Testis (tissue), 2 donors: ENCODE data around the gene SEPTIN2.

ENCODE experiments used
- POLR2A ChIP-seq: fragments of 450-650 bp; IDR thresholded peaks from one replicate; pipeline ENCODE4 v1.6.1; 2017; ENCODE audit warnings: antibody characterized with exemption, mild to moderate bottlenecking, moderate library complexity
- TF ChIP-seq, protein P1 (sequence below), 3 experiments: fragments of 450-650 bp in 2 of 3; fragments of 200-600 bp in 1 of 3; sonication (generic) in 1 of 3; IDR thresholded peaks; one replicate each; pipeline ENCODE4 v1.5.1; 2016 to 2019; ENCODE audit warnings: antibody characterized with exemption in 3 of 3, mild to moderate bottlenecking in 2 of 3, moderate library complexity in 1 of 3

DNA sequence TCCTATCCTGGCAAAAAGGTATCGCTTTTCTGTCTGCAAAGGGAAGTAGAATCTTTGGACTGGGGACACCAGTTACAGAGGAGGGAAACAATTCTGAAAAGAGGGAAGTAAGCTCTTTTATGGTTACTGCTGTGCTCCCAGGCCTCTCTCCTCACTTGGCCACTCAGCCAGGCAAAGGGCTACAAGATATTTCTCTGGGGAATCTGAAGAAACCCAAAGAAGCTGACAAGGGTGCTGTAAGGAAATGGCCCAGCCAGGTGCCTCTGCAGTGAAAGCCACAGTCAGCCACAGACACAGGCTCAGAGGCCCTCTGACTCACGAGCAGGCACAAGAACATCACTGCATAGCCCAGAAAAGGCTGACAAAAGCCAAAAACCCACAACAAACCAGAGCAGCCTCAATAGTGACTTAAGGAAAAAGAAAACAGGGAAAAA lies 6.0 kb upstream of the SEPTIN2 start:
- no peak for TF ChIP-seq POLR2A
- TF ChIP-seq, protein P1, sequence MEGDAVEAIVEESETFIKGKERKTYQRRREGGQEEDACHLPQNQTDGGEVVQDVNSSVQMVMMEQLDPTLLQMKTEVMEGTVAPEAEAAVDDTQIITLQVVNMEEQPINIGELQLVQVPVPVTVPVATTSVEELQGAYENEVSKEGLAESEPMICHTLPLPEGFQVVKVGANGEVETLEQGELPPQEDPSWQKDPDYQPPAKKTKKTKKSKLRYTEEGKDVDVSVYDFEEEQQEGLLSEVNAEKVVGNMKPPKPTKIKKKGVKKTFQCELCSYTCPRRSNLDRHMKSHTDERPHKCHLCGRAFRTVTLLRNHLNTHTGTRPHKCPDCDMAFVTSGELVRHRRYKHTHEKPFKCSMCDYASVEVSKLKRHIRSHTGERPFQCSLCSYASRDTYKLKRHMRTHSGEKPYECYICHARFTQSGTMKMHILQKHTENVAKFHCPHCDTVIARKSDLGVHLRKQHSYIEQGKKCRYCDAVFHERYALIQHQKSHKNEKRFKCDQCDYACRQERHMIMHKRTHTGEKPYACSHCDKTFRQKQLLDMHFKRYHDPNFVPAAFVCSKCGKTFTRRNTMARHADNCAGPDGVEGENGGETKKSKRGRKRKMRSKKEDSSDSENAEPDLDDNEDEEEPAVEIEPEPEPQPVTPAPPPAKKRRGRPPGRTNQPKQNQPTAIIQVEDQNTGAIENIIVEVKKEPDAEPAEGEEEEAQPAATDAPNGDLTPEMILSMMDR (IDR thresholded peaks at IDR 0.05) = no peak
